Stimulated activated memory B cell treated with anti-CD40 and anti-IgM and Interleukin-4, amounts not matched to agents 10 μg/mL and 1 μg/mL and 100 μg/mL, for 72 hours (primary cell): ENCODE results near the gene C1orf52.

Experiments
- ATAC-seq: fragments of 150-1000 bp; cut with Tn5 transposase; 2 replicates; pipeline ENCODE4 v1.10.0; 2021
- H3K27ac Mint-ChIP-seq: one replicate; pipeline ENCODE4 v1.8.0; 2022; ENCODE audit warnings: mild to moderate bottlenecking, mixed read lengths
- H3K27me3 Mint-ChIP-seq: one replicate; pipeline ENCODE4 v1.8.0; 2022; ENCODE audit warnings: mixed read lengths
- H3K36me3 Mint-ChIP-seq: one replicate; pipeline ENCODE4 v1.8.0; 2022; ENCODE audit warnings: mixed read lengths
- H3K4me1 Mint-ChIP-seq: one replicate; pipeline ENCODE4 v1.8.0; 2022; ENCODE audit warnings: mixed read lengths
- H3K4me3 Mint-ChIP-seq: one replicate; pipeline ENCODE4 v1.8.0; 2022; ENCODE audit warnings: mild to moderate bottlenecking, moderate library complexity, mixed read lengths
- H3K9me3 Mint-ChIP-seq: one replicate; pipeline ENCODE4 v1.8.0; 2022; ENCODE audit warnings: mixed read lengths

The C1orf52 gene

GRCh38 chr1:85225624-85226380 lies 33.7 kb downstream of the C1orf52 start:
- H3K9me3 Mint-ChIP-seq: no peaks in the 10 kb centered on the region
- H3K4me1 Mint-ChIP-seq: no peaks in the 10 kb centered on the region
- no peak overlapping the region for H3K27ac Mint-ChIP-seq
- no peak overlapping the region for H3K4me3 Mint-ChIP-seq
- ATAC-seq: no peak
- peaks cover 2% of the 10 kb centered on the region for H3K27me3 Mint-ChIP-seq
- H3K36me3 Mint-ChIP-seq: no peaks in the 10 kb centered on the region

- H3K36me3 Mint-ChIP-seq: no peaks in the 10 kb centered on the region
- no peaks in the 10 kb centered on the region for H3K9me3 Mint-ChIP-seq
- H3K4me1 Mint-ChIP-seq: no peaks in the 10 kb centered on the region
- H3K27me3 Mint-ChIP-seq: peaks cover 9% of the 10 kb centered on the region
- ATAC-seq: no peak
- no peak overlapping the region for H3K27ac Mint-ChIP-seq
- no peak overlapping the region for H3K4me3 Mint-ChIP-seq
Measured at GRCh38 chr1:85224734-85225623, 34.5 kb downstream of the C1orf52 start.

GRCh38 chr1:85224295-85224694 lies 35.2 kb downstream of the C1orf52 start:
- Mint-ChIP-seq H3K27ac (no peak overlapping the region), H3K27me3 (peaks cover 9% of the 10 kb centered on the region), H3K36me3 (no peaks in the 10 kb centered on the region), H3K4me1 (no peaks in the 10 kb centered on the region), H3K4me3 (no peak overlapping the region), H3K9me3 (no peaks in the 10 kb centered on the region)
- no peak for ATAC-seq

GRCh38 chr1:85223334-85223733 lies 36.1 kb downstream of the C1orf52 start:
- Mint-ChIP-seq H3K4me1 (no peaks in the 10 kb centered on the region), H3K9me3 (no peaks in the 10 kb centered on the region), H3K4me3 (no peak overlapping the region), H3K27ac (no peak overlapping the region), H3K36me3 (no peaks in the 10 kb centered on the region), H3K27me3 (peaks cover 9% of the 10 kb centered on the region)
- ATAC-seq: no peak

- Mint-ChIP-seq H3K27me3 (peaks cover 28% of the 10 kb centered on the region), H3K4me3 (no peak overlapping the region), H3K27ac (no peak overlapping the region), H3K36me3 (no peaks in the 10 kb centered on the region), H3K4me1 (no peaks in the 10 kb centered on the region), H3K9me3 (no peaks in the 10 kb centered on the region)
- no peak for ATAC-seq
Measured at GRCh38 chr1:85220756-85221201, 38.7 kb downstream of the C1orf52 start.

GRCh38 chr1:85219853-85220610 lies 39.4 kb downstream of the C1orf52 start:
- H3K36me3 Mint-ChIP-seq: no peaks in the 10 kb centered on the region
- H3K27ac Mint-ChIP-seq: no peak overlapping the region
- peaks cover 35% of the 10 kb centered on the region for H3K27me3 Mint-ChIP-seq
- H3K4me3 Mint-ChIP-seq: no peak overlapping the region
- H3K4me1 Mint-ChIP-seq: no peaks in the 10 kb centered on the region
- no peak for ATAC-seq
- no peaks in the 10 kb centered on the region for H3K9me3 Mint-ChIP-seq

GRCh38 chr1:85216697-85217096 lies 42.8 kb downstream of the C1orf52 start:
- Mint-ChIP-seq H3K36me3 (no peaks in the 10 kb centered on the region), H3K9me3 (no peaks in the 10 kb centered on the region), H3K4me1 (no peaks in the 10 kb centered on the region), H3K4me3 (no peak overlapping the region), H3K27ac (no peak overlapping the region), H3K27me3 (peaks cover 35% of the 10 kb centered on the region)
- ATAC-seq: no peak

- no peak overlapping the region for H3K4me3 Mint-ChIP-seq
- no peaks in the 10 kb centered on the region for H3K4me1 Mint-ChIP-seq
- H3K27me3 Mint-ChIP-seq: peaks cover 26% of the 10 kb centered on the region
- no peak for ATAC-seq
- H3K27ac Mint-ChIP-seq: no peak overlapping the region
- no peaks in the 10 kb centered on the region for H3K9me3 Mint-ChIP-seq
- no peaks in the 10 kb centered on the region for H3K36me3 Mint-ChIP-seq
Measured at GRCh38 chr1:85214654-85215053, 44.8 kb downstream of the C1orf52 start.

GRCh38 chr1:85208488-85208887 lies 51.0 kb downstream of the C1orf52 start:
- ATAC-seq: no peak
- Mint-ChIP-seq H3K4me1 (no peaks in the 10 kb centered on the region), H3K27ac (no peak overlapping the region), H3K36me3 (no peaks in the 10 kb centered on the region), H3K27me3 (peaks cover 27% of the 10 kb centered on the region), H3K9me3 (no peaks in the 10 kb centered on the region), H3K4me3 (no peak overlapping the region)

GRCh38 chr1:85203573-85204171 lies 55.8 kb downstream of the C1orf52 start:
- no peak for ATAC-seq
- Mint-ChIP-seq H3K4me3 (no peak overlapping the region), H3K27ac (no peak overlapping the region), H3K9me3 (no peaks in the 10 kb centered on the region), H3K36me3 (no peaks in the 10 kb centered on the region), H3K27me3 (peaks cover 22% of the 10 kb centered on the region), H3K4me1 (peaks cover 6% of the 10 kb centered on the region)

GRCh38 chr1:85202864-85203255 lies 56.6 kb downstream of the C1orf52 start:
- H3K4me1 Mint-ChIP-seq: peaks cover 6% of the 10 kb centered on the region
- no peak for ATAC-seq
- H3K36me3 Mint-ChIP-seq: no peaks in the 10 kb centered on the region
- peaks cover 13% of the 10 kb centered on the region for H3K27me3 Mint-ChIP-seq
- H3K27ac Mint-ChIP-seq: no peak overlapping the region
- H3K9me3 Mint-ChIP-seq: no peaks in the 10 kb centered on the region
- no peak overlapping the region for H3K4me3 Mint-ChIP-seq

GRCh38 chr1:85202092-85202863 lies 57.2 kb downstream of the C1orf52 start:
- Mint-ChIP-seq H3K27ac (peak overlapping the region; percentile 74), H3K4me3 (peak overlapping the region; percentile 95), H3K4me1 (peaks cover 6% of the 10 kb centered on the region), H3K27me3 (peaks cover 8% of the 10 kb centered on the region), H3K36me3 (no peaks in the 10 kb centered on the region), H3K9me3 (no peaks in the 10 kb centered on the region)
- no peak for ATAC-seq

- H3K27me3 Mint-ChIP-seq: no peaks in the 10 kb centered on the region
- peak overlapping the region; percentile 95 for H3K4me3 Mint-ChIP-seq
- H3K36me3 Mint-ChIP-seq: no peaks in the 10 kb centered on the region
- no peaks in the 10 kb centered on the region for H3K9me3 Mint-ChIP-seq
- peak overlapping the region; percentile 74 for H3K27ac Mint-ChIP-seq
- peak; percentile 88 for ATAC-seq
- peaks cover 6% of the 10 kb centered on the region for H3K4me1 Mint-ChIP-seq
Measured at GRCh38 chr1:85201340-85202091, 57.9 kb downstream of the C1orf52 start.
